T-cell (primary cell): ENCODE data around the gene AGAP9. TPM values are rescaled to one million over a fixed set of nuclear protein-coding genes. Genes with fewer than 3 reads are reported as not detected.
"Not testable (repeated sequence)": the region's sequence is repeated elsewhere in the genome, so short reads cannot be mapped to it uniquely, and the experiment has no call there.

Source experiments
- ATAC-seq, 4 experiments: fragments of 200-7000 bp in 3 of 4; fragments of 150-1000 bp in 1 of 4; cut with Tn5 transposase; replicated peaks in 1 of 4; 1 replicate in 3 of 4; 2 replicates in 1 of 4; pipeline ENCODE4 v1.10.0; 2021; ENCODE audit warnings: moderate library complexity in 3 of 4, mild to moderate bottlenecking in 2 of 4, moderate number of reproducible peaks in 1 of 4
- CTCF ChIA-PET, 2 donors: fragments of 300-600 bp; sonication (Branson Sonifier 250); formaldehyde crosslinking; loops; one replicate each; lab custom pipeline; 2022; ENCODE audit warnings: antibody characterized with exemption in 2 of 2; lab: Charles Lee
- POLR2A ChIA-PET, 2 donors: fragments of 300-600 bp; sonication (Branson Sonifier 250); formaldehyde crosslinking; loops; one replicate each; lab custom pipeline; 2022; ENCODE audit warnings: antibody characterized with exemption in 2 of 2; lab: Charles Lee
- DNase-seq, 35 experiments: peaks; one replicate each; pipeline versions ENCODE4 v3.0.0 to v3.0.0-alpha.2; 2013 to 2023
- H3K27ac ChIP-seq: one replicate; pipeline ENCODE4 v1.5.1; 2013; ENCODE audit warnings: low read length
- H3K27me3 ChIP-seq, 2 experiments: replicated peaks in 1 of 2; 1 replicate in 1 of 2; 2 replicates in 1 of 2; pipeline versions ENCODE4 v1.6.1 to v1.7.0; 2013; ENCODE audit warnings: low read length in 1 of 2, mixed read lengths in 1 of 2; ENCODE audit not compliant: control insufficient read depth in 2 of 2, insufficient read depth in 2 of 2; ENCODE audit errors: extremely low read depth in 1 of 2
- H3K36me3 ChIP-seq, 2 donors: 1 replicate in 1 of 2; 2 replicates in 1 of 2; pipeline versions ENCODE4 v1.6.1 to v1.7.0; 2013; ENCODE audit warnings: low read length in 1 of 2; ENCODE audit not compliant: control insufficient read depth in 2 of 2, insufficient read depth in 1 of 2; ENCODE audit errors: extremely low read depth in 1 of 2
- H3K4me1 ChIP-seq, 2 experiments: 1 replicate in 1 of 2; 2 replicates in 1 of 2; pipeline versions ENCODE4 v1.6.1 to v1.7.0; 2013; ENCODE audit warnings: low read length in 2 of 2, mixed read lengths in 1 of 2; ENCODE audit not compliant: insufficient read depth in 2 of 2, control insufficient read depth in 1 of 2; ENCODE audit errors: extremely low read depth in 1 of 2
- H3K4me3 ChIP-seq, 2 donors: 1 replicate in 1 of 2; 2 replicates in 1 of 2; pipeline versions ENCODE4 v1.5.1 to v1.7.0; 2013; ENCODE audit warnings: mild to moderate bottlenecking in 2 of 2, low read length in 1 of 2, moderate library complexity in 1 of 2; ENCODE audit not compliant: control insufficient read depth in 1 of 2; ENCODE audit errors: extremely low read depth in 1 of 2
- H3K9me3 ChIP-seq: 2 replicates; pipeline ENCODE4 v1.7.0; 2013
- H3K27ac Mint-ChIP-seq, 2 donors: one replicate each; pipeline ENCODE4 v1.8.0; 2020 to 2021; ENCODE audit warnings: mild to moderate bottlenecking in 2 of 2, mixed read lengths in 2 of 2
- H3K27me3 Mint-ChIP-seq, 2 donors: one replicate each; pipeline ENCODE4 v1.8.0; 2021 to 2022; ENCODE audit warnings: mixed read lengths in 2 of 2
- H3K36me3 Mint-ChIP-seq: one replicate; pipeline ENCODE4 v1.8.0; 2021; ENCODE audit warnings: mixed read lengths
- H3K4me1 Mint-ChIP-seq, 3 donors: one replicate each; pipeline ENCODE4 v1.8.0; 2020 to 2022; ENCODE audit warnings: mixed read lengths in 3 of 3, mild to moderate bottlenecking in 1 of 3
- H3K4me3 Mint-ChIP-seq, 3 donors: one replicate each; pipeline ENCODE4 v1.8.0; 2020 to 2022; ENCODE audit warnings: mild to moderate bottlenecking in 3 of 3, mixed read lengths in 3 of 3, moderate library complexity in 3 of 3
- H3K9me3 Mint-ChIP-seq, 3 donors: one replicate each; pipeline ENCODE4 v1.8.0; 2020 to 2022; ENCODE audit warnings: mixed read lengths in 3 of 3
- WGBS: methylation state at CpG from one replicate; pipeline ENCODE4 v1.1.5; 2013; ENCODE audit warnings: missing lambda C conversion rate; ENCODE audit not compliant: insufficient coverage; 5-methylcytosine and 5-hydroxymethylcytosine counted together
- total RNA-seq, 35 experiments: library from RNA in 6 of 35; stranded (reverse) in 6 of 35; fragments of 120-200 nt in 1 of 35; gene quantifications; one replicate each; pipeline versions ENCODE4 v1.2.1 to v1.2.4 and lab custom pipeline; 2013 to 2026

AGAP9 gene
- total RNA-seq (10 to 100 TPM in 1 of 5 donors, 1 to 10 TPM in 4; 7.3 to 13.1 (median 8.8) TPM), total RNA-seq (lab: John Stamatoyannopoulos, UW) (1.3 to 9.8 (median 3.0) reads per million in 29 experiments)
- total RNA-seq (2013) = 5.8 TPM

DNA sequence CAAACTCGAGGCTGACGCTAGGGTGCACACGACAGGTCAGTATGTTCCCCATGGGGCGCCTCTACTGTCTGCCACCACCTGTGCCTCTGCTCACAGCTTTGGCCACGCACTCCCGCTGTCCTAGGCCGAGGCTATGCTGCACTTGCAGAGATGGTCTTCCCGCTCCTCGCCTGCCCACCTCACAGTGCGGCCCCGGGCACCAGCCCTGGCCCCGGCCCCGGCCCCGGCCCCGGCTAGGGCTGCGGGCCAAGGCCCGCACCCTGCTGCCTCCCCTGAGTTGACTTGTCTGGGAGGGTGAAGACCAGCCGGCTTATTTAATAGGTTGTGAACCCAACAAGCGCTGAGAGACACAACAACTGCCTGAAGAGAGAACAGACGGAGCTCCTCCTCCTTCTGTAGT is at the start of gene AGAP9:
TSS of gene AGAP9 (minus strand) at position 164 of the 400 bp plus-strand sequence. CDS start at position 52, 112 bp downstream.
- H3K9me3 ChIP-seq, H3K36me3 ChIP-seq, H3K4me1 Mint-ChIP-seq, H3K9me3 Mint-ChIP-seq, H3K27me3 Mint-ChIP-seq, H3K4me1 ChIP-seq, CTCF ChIA-PET, H3K27ac ChIP-seq, H3K27me3 ChIP-seq, DNase-seq, H3K4me3 ChIP-seq, H3K4me3 Mint-ChIP-seq, POLR2A ChIA-PET, H3K36me3 Mint-ChIP-seq, ATAC-seq, H3K27ac Mint-ChIP-seq: not testable (repeated sequence)
- no CpG with 5 or more reads among the region's 20 CpGs for WGBS

DNA sequence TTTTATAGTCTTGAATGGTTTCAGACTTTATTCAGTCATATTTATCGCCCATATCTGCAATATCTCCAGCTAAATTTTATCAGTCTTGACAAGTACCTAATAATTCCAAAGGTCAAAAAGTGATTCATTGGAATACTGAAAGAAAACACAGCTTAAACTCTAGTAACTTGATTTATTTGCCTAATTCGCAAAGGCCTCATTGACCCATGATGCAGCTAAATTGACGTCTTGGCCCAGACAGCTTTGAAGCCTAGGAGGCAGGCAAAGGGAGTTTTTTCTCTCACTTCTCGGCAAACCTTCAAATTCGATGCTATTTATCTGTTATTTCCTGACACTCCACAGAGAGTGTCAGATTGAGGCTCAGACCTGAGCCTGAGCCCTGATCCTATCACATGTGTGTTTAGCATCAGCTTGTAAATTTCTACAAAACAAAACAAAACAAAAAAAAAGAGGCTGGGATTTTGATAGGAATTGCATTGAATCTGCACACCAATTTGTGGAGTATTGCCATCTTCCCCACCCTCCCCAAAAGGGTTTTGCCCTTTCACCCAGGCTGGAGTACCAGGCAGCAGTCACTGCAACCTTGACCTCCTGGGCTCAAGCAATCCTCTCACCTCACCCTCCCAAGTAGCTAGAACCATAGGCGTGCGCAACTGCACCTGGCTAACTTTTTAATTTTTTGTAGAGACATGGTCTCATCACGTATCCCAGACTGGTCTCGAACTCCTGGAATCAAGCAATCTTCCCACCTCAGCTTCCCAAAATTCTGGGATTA is 47.9 kb upstream of the AGAP9 start:
- H3K36me3 ChIP-seq, H3K36me3 Mint-ChIP-seq, H3K9me3 ChIP-seq, DNase-seq, CTCF ChIA-PET, H3K4me1 ChIP-seq, H3K9me3 Mint-ChIP-seq, H3K27ac Mint-ChIP-seq, POLR2A ChIA-PET, H3K4me3 Mint-ChIP-seq, H3K27me3 Mint-ChIP-seq, H3K4me3 ChIP-seq, H3K27ac ChIP-seq, H3K27me3 ChIP-seq, H3K4me1 Mint-ChIP-seq, ATAC-seq: not testable (repeated sequence)
- no CpG with 5 or more reads among the region's 9 CpGs for WGBS

- H3K9me3 Mint-ChIP-seq, H3K4me1 Mint-ChIP-seq, POLR2A ChIA-PET, H3K4me1 ChIP-seq, CTCF ChIA-PET, DNase-seq, H3K4me3 ChIP-seq, H3K27ac ChIP-seq, H3K9me3 ChIP-seq, H3K27ac Mint-ChIP-seq, H3K4me3 Mint-ChIP-seq, H3K27me3 Mint-ChIP-seq, H3K36me3 Mint-ChIP-seq, H3K36me3 ChIP-seq, H3K27me3 ChIP-seq: not testable (repeated sequence)
- peak in 1 of 4 experiments; percentile 30 for ATAC-seq
- no CpG with 5 or more reads among the region's 7 CpGs for WGBS
These were observed 43.3 kb upstream of the AGAP9 start for GRCh38 chr10:47566757-47567156.

- H3K4me1 Mint-ChIP-seq, H3K27ac Mint-ChIP-seq, H3K27me3 Mint-ChIP-seq, H3K9me3 Mint-ChIP-seq, H3K27me3 ChIP-seq, DNase-seq, H3K36me3 Mint-ChIP-seq, CTCF ChIA-PET, H3K27ac ChIP-seq, H3K4me3 Mint-ChIP-seq, H3K9me3 ChIP-seq, H3K4me1 ChIP-seq, H3K4me3 ChIP-seq, POLR2A ChIA-PET, H3K36me3 ChIP-seq: not testable (repeated sequence)
- peak in 2 of 4 experiments; percentile 20 to 49 for ATAC-seq
- WGBS = 70% methylated on average over 2 of the region's 18 CpGs
These were observed 42.8 kb upstream of the AGAP9 start for GRCh38 chr10:47566108-47566699.

GRCh38 chr10:47565517-47565920 is 42.1 kb upstream of the AGAP9 start:
- ATAC-seq, H3K9me3 ChIP-seq, H3K27ac ChIP-seq, H3K4me1 Mint-ChIP-seq, H3K4me3 ChIP-seq, H3K9me3 Mint-ChIP-seq, H3K36me3 ChIP-seq, H3K27me3 ChIP-seq, H3K4me3 Mint-ChIP-seq, POLR2A ChIA-PET, H3K27ac Mint-ChIP-seq, CTCF ChIA-PET, H3K27me3 Mint-ChIP-seq, H3K36me3 Mint-ChIP-seq, H3K4me1 ChIP-seq: not testable (repeated sequence)
- WGBS = 84% methylated on average over 24 of the region's 47 CpGs
- DNase-seq = peak in 1 of 35 experiments; percentile 25

GRCh38 chr10:47564953-47565352 is 41.5 kb upstream of the AGAP9 start:
- H3K4me3 ChIP-seq, H3K4me1 ChIP-seq, H3K36me3 ChIP-seq, DNase-seq, CTCF ChIA-PET, H3K27ac ChIP-seq, H3K36me3 Mint-ChIP-seq, H3K27me3 ChIP-seq, H3K9me3 ChIP-seq, H3K9me3 Mint-ChIP-seq, POLR2A ChIA-PET, ATAC-seq, H3K27ac Mint-ChIP-seq, H3K4me3 Mint-ChIP-seq, H3K4me1 Mint-ChIP-seq, H3K27me3 Mint-ChIP-seq: not testable (repeated sequence)
- no CpG with 5 or more reads among the region's 27 CpGs for WGBS
